ENCODE data around the gene CRTC2.
"Not testable (repeated sequence)": the region's sequence is repeated elsewhere in the genome, so short reads cannot be mapped to it uniquely, and the experiment has no call there.

CRTC2 gene

DNA sequence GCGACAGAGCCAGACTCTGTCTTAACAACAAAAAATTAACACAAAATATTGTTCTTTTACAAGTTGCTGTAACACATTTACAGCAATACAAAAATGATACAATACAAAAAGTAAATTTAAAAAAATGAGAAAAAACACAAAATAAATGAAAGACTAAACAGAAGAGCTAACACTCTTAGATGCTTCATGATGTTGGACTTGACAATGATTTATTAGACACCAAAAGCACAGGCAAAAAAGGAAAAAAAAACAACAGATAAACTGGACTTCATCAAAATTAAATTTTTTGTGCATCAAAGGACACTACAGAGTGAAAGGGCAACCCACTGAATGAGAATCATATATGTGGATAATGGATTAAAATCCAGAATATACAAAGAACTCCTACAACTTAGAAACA lies 52.0 kb downstream of the CRTC2 start:
- H3K4me3 ChIP-seq (ENCODE audit: low read depth, low read length), result no peak overlapping the region
- TF ChIP-seq, protein P1, sequence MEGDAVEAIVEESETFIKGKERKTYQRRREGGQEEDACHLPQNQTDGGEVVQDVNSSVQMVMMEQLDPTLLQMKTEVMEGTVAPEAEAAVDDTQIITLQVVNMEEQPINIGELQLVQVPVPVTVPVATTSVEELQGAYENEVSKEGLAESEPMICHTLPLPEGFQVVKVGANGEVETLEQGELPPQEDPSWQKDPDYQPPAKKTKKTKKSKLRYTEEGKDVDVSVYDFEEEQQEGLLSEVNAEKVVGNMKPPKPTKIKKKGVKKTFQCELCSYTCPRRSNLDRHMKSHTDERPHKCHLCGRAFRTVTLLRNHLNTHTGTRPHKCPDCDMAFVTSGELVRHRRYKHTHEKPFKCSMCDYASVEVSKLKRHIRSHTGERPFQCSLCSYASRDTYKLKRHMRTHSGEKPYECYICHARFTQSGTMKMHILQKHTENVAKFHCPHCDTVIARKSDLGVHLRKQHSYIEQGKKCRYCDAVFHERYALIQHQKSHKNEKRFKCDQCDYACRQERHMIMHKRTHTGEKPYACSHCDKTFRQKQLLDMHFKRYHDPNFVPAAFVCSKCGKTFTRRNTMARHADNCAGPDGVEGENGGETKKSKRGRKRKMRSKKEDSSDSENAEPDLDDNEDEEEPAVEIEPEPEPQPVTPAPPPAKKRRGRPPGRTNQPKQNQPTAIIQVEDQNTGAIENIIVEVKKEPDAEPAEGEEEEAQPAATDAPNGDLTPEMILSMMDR (IDR thresholded peaks at IDR 0.05; ENCODE audit: control insufficient read depth, extremely low read depth, insufficient read depth), result no peak
- no peak for DNase-seq (ENCODE audit: low read depth)

GRCh38 chr1:153905908-153906307 lies 52.5 kb downstream of the CRTC2 start:
- H3K4me3 ChIP-seq (ENCODE audit: low read depth, low read length); DNase-seq (ENCODE audit: low read depth): not testable (repeated sequence)

DNA sequence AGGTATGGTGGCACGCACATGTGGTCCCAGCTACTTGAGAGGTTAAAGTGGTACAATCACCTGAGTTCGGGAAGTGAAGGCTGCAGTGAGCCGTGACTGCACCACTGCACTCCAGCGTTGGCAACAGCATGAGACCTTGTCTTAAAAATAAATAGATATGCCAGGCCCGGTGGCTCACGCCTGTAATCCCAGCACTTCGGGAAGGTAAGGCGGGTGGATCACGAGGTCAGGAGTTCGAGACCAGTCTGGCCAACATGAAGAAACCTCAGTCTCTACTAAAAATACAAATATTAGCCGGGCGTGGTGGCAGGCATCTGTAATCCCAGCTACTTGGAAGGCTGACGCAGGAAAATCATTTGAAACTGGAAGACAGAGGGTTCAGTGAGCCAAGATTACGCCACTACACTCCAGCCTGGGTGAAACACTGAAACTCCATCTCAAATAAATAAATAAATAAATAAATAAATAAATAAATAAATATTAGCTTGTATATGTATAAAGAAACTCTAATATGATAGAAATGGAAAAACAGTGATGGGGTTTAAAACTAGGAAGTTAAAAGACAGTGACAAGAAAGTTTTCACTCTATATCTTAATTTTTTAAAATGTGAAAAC lies 54.5 kb downstream of the CRTC2 start:
- no peak overlapping the region for H3K4me3 ChIP-seq (ENCODE audit: low read depth, low read length)
- TF ChIP-seq, protein P1 (IDR thresholded peaks at IDR 0.05; ENCODE audit: control insufficient read depth, extremely low read depth, insufficient read depth), result no peak
- DNase-seq (ENCODE audit: low read depth), result no peak

- TF ChIP-seq, protein P1 (IDR thresholded peaks at IDR 0.05; ENCODE audit: control insufficient read depth, extremely low read depth, insufficient read depth), result no peak
- no peak overlapping the region for H3K4me3 ChIP-seq (ENCODE audit: low read depth, low read length)
- DNase-seq (ENCODE audit: low read depth), result no peak
Observed at GRCh38 chr1:153899509-153899908, 58.9 kb downstream of the CRTC2 start.
